ENCODE measurements around the gene DIO3. TPM values are rescaled to one million over a fixed set of nuclear protein-coding genes. Genes with fewer than 3 reads are reported as not detected.

The DIO3 gene
- total and polyA plus RNA-seq, 2 of the 13 experiments (the other 11 are each of a cell fraction or from before 2014, with no cell fraction given), result not detected

GRCh38 chr14:101562659-101563351 is 1.5 kb downstream of the DIO3 start:
- no peak for DNase-seq (ENCODE audit: low spot score)
- no peaks in the 10 kb centered on the region for H3K36me3 ChIP-seq (replicated peaks in 1 of 2; ENCODE audit: control insufficient read depth in 1 of 2, insufficient read depth in 2 of 2, low read length in 2 of 2)
- no peaks in the 10 kb centered on the region for H4K20me1 ChIP-seq (ENCODE audit: insufficient read depth, low read length)
- BruUV-seq (replicated peaks), result no TSS peak
- FAIRE-seq, result no peak
- ChIA-PET CTCF (ENCODE audit: low intra/inter-chr PET ratio, low total read pairs) (no interaction called here), POLR2A (no interaction called here)
- H3K27ac ChIP-seq (ENCODE audit: extremely low read length, insufficient read depth, low read length), result no peak overlapping the region
- no peak overlapping the region for H3K4me2 ChIP-seq (ENCODE audit: low read depth, low read length)
- in situ Hi-C loops (cut with HindIII; ENCODE audit: extremely low pct_ligation_motif_present, low pct_unique_long_range_greater_than_20kb) (no loop called here), intact Hi-C loops (cut with micrococcal nuclease; ENCODE audit: unreplicated experiment) (no loop called here)
- 29% methylated on average over 18 of the region's 23 CpGs for WGBS (ENCODE audit: low lambda C conversion rate)
- H3K9ac ChIP-seq (ENCODE audit: insufficient read depth, low read depth, low read length), result no peak overlapping the region
- no peak overlapping the region for H3K4me3 ChIP-seq (replicated peaks in 1 of 3; ENCODE audit: insufficient read depth in 1 of 3, low read depth in 2 of 3, low read length in 3 of 3)
- H3K9me3 ChIP-seq (ENCODE audit: low read length), result no peaks in the 10 kb centered on the region
- no peak for ATAC-seq
- no peaks in the 10 kb centered on the region for H3K79me2 ChIP-seq (ENCODE audit: insufficient read depth, low read length)
- no peak overlapping the region for H2AFZ ChIP-seq (ENCODE audit: low read length)
- peaks cover 12 to 58% of the 10 kb centered on the region in 2 experiments; a peak in 4 of 5 replicates for H3K27me3 ChIP-seq (ENCODE audit: control insufficient read depth in 1 of 2, insufficient read depth in 2 of 2, low read length in 2 of 2)
- no peaks in the 10 kb centered on the region for H3K4me1 ChIP-seq (ENCODE audit: insufficient read depth, low read length)
- TF ChIP-seq ZNF567 (CRISPR knock-in tag; IDR thresholded peaks at IDR 0.05; ENCODE audit: borderline replicate concordance), result no peak
- no peak for TF ChIP-seq KIAA2018 (CRISPR knock-in tag; IDR thresholded peaks at IDR 0.05; ENCODE audit: borderline replicate concordance)
- TF ChIP-seq WIZ (CRISPR knock-in tag; IDR thresholded peaks at IDR 0.05), result no peak
- TF ChIP-seq CHD4 (IDR thresholded peaks at IDR 0.05; ENCODE audit: borderline replicate concordance, low read length), result no peak
- no peak for TF ChIP-seq CREM (IDR thresholded peaks at IDR 0.05)
- no peak for TF ChIP-seq CREM (CRISPR knock-in tag; IDR thresholded peaks at IDR 0.05)
- TF ChIP-seq MXD3 (CRISPR knock-in tag; IDR thresholded peaks at IDR 0.05), result no peak
- no peak for TF ChIP-seq NFE2L1 (CRISPR knock-in tag; IDR thresholded peaks at IDR 0.05; ENCODE audit: borderline replicate concordance)
- no peak for TF ChIP-seq ZNF331 (CRISPR knock-in tag; IDR thresholded peaks at IDR 0.05)
- TF ChIP-seq KAT2B (IDR thresholded peaks at IDR 0.05; ENCODE audit: borderline replicate concordance, low read depth, low read length), result no peak
- no peak for TF ChIP-seq NFYB (CRISPR knock-in tag; IDR thresholded peaks at IDR 0.05)
- no peak for TF ChIP-seq SALL1 (CRISPR knock-in tag; IDR thresholded peaks at IDR 0.05)
- TF ChIP-seq NR1H2 (CRISPR knock-in tag; IDR thresholded peaks at IDR 0.05; ENCODE audit: borderline replicate concordance, low read depth), result no peak
- TF ChIP-seq STAT5B (CRISPR knock-in tag; IDR thresholded peaks at IDR 0.05), result no peak
- no peak for TF ChIP-seq CENPT (CRISPR knock-in tag; IDR thresholded peaks at IDR 0.05; ENCODE audit: low read depth)
- TF ChIP-seq SP2 (CRISPR knock-in tag; IDR thresholded peaks at IDR 0.05), result no peak
- TF ChIP-seq THAP11 (CRISPR knock-in tag; IDR thresholded peaks at IDR 0.05), result no peak
- TF ChIP-seq KMT2B (CRISPR knock-in tag; IDR thresholded peaks at IDR 0.05), result no peak
- TF ChIP-seq KMT2A (CRISPR knock-in tag; IDR thresholded peaks at IDR 0.05), result no peak
